Peyer's patch (tissue), 4 donors: ENCODE measurements around the gene CDK10.

Source experiments
- CTCF ChIP-seq, 6 experiments: fragments of 450-650 bp in 4 of 6; fragments of 200-600 bp in 2 of 6; sonication (generic) in 1 of 6; IDR thresholded peaks; one replicate each; pipeline ENCODE4 v1.5.1; 2017 to 2019; ENCODE audit warnings: antibody characterized with exemption in 6 of 6, mild to moderate bottlenecking in 3 of 6, moderate library complexity in 1 of 6
- POLR2A ChIP-seq, 2 donors: fragments of 450-650 bp; IDR thresholded peaks; one replicate each; pipeline ENCODE4 v1.5.1; 2017; ENCODE audit warnings: antibody characterized with exemption in 2 of 2, mild to moderate bottlenecking in 2 of 2, moderate library complexity in 2 of 2

GRCh38 chr16:89738538-89739317 is 52.2 kb downstream of the CDK10 start:
- TF ChIP-seq CTCF (IDR thresholded peaks at IDR 0.05), result no peak
- TF ChIP-seq POLR2A (IDR thresholded peaks at IDR 0.05), result no peak
